Mucosa of descending colon (tissue), 3 donors: ENCODE results near the gene ATP9B. TPM values are rescaled to one million over a fixed set of nuclear protein-coding genes. Genes with fewer than 3 reads are reported as not detected.

Experiments used
- ATAC-seq: fragments of 200-7000 bp; cut with Tn5 transposase; one replicate; pipeline ENCODE4 v1.9.1; 2020; ENCODE audit warnings: mild to moderate bottlenecking, moderate library complexity
- DNase-seq, 3 donors: peaks; one replicate each; pipeline ENCODE4 v3.0.0-alpha.2; 2020
- H3K36me3 ChIP-seq: fragments of 200-600 bp; one replicate; pipeline ENCODE4 v1.8.0; 2021; ENCODE audit warnings: low read depth, mild to moderate bottlenecking
- H3K4me1 ChIP-seq: fragments of 200-600 bp; one replicate; pipeline ENCODE4 v1.8.0; 2021; ENCODE audit warnings: low read depth, mild to moderate bottlenecking
- H3K4me3 ChIP-seq: fragments of 200-600 bp; one replicate; pipeline ENCODE4 v1.8.0; 2021; ENCODE audit warnings: mild to moderate bottlenecking
- H3K9me3 ChIP-seq: fragments of 200-600 bp; one replicate; pipeline ENCODE4 v1.8.0; 2021; ENCODE audit warnings: mild to moderate bottlenecking
- CTCF ChIP-seq: fragments of 200-600 bp; IDR thresholded peaks from one replicate; pipeline ENCODE4 v1.8.0; 2022; ENCODE audit warnings: antibody characterized with exemption, mild to moderate bottlenecking
- intact Hi-C, 2 donors: fragments of 100-400 bp; cut with DNase I in 1 of 2; cut with micrococcal nuclease in 1 of 2; formaldehyde crosslinking; loops; one replicate each; pipeline versions ENCODE4 v1.11.0 to v1.11.1; 2022; cut with DNase I, micrococcal nuclease
- total RNA-seq, 3 donors: library from RNA; stranded (reverse); fragmentation: NEBNext Ultra II Directional in 2 of 3; extraction: Animal tissue kit (Norgen Biotek cat#: 25700) in 2 of 3; gene quantifications; one replicate each; pipeline versions ENCODE4 v1.2.1 to v1.2.4, GENCODE V29; 2021 to 2023
- donor health status: DM: no; HTN: no; CAD: no; lungs with moderate emphysema.
- donor health status: DM: no; HTN: no; CAD: no.
- donor health status: DM: no; HTN: yes; CAD: no.

ATP9B gene
- total RNA-seq, 3 donors from 2014 or later: 25.8 to 37.1 (median 34.1) TPM

- ATAC-seq (no peak), DNase-seq (no peak)
- Histone ChIP-seq H3K9me3 (peaks cover 7% of the 10 kb centered on the region), H3K4me1 (no peaks in the 10 kb centered on the region), H3K36me3 (no peaks in the 10 kb centered on the region), H3K4me3 (no peak overlapping the region)
- TF ChIP-seq CTCF: no peak
- intact Hi-C loops: no loop called here
Measured at GRCh38 chr18:79095216-79095615, 26.0 kb downstream of the ATP9B start.

- H3K4me3 ChIP-seq: no peak overlapping the region
- no peak for TF ChIP-seq CTCF
- intact Hi-C loops: no loop called here
- H3K36me3 ChIP-seq: no peaks in the 10 kb centered on the region
- no peaks in the 10 kb centered on the region for H3K9me3 ChIP-seq
- H3K4me1 ChIP-seq: no peaks in the 10 kb centered on the region
- ATAC-seq (no peak), DNase-seq (no peak)
Measured at GRCh38 chr18:79100944-79101343, 31.8 kb downstream of the ATP9B start.

DNA sequence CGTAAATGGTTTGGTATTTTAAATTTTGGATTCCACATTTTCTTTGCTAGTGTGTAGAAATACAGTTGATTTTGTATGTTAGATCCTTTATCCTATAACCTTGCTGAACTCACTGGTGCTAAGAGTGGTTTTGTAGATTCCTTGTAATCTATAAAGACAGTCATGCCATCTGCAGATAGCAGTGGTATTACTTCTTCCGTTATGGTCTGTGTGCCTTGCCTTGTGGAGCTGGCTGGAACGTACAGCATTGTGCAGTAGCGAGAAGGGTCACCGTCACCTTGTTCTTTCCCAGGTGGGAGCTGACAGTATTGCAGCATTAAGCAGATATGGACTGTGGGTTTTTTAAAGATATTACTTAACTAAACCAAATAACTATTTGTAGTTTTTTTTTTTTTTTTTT, 33.7 kb downstream of the ATP9B start:
- H3K4me1 ChIP-seq: no peaks in the 10 kb centered on the region
- no peaks in the 10 kb centered on the region for H3K36me3 ChIP-seq
- ATAC-seq: no peak
- no peak for DNase-seq
- H3K9me3 ChIP-seq: no peaks in the 10 kb centered on the region
- no peak for TF ChIP-seq CTCF
- no peak overlapping the region for H3K4me3 ChIP-seq
- intact Hi-C loops: no loop called here

DNA sequence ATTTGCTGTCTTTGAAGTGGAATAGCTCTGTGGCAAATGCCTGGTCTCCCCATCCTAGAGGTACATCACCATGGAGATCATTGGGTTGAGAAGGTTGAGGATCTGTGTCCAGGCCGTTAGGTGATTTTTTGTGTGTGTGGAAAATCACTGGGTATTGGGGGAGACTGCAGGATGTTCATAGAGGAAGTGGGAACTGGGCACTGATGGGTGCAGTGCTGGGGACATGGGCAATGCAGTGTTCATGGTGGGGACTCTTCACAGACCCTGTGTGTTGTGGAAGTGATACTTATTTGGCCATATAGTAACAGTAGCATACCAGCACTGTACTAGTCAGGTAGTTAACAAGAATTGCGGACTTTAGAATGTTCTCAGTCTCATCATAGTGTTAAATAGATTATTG, 34.9 kb downstream of the ATP9B start:
- Histone ChIP-seq H3K4me3 (no peak overlapping the region), H3K4me1 (no peaks in the 10 kb centered on the region), H3K9me3 (no peaks in the 10 kb centered on the region), H3K36me3 (no peaks in the 10 kb centered on the region)
- intact Hi-C loops: no loop called here
- ATAC-seq: no peak
- DNase-seq: no peak
- no peak for TF ChIP-seq CTCF

- H3K9me3 ChIP-seq: no peaks in the 10 kb centered on the region
- DNase-seq (no peak), ATAC-seq (no peak)
- no peak for TF ChIP-seq CTCF
- no peaks in the 10 kb centered on the region for H3K4me1 ChIP-seq
- H3K4me3 ChIP-seq: no peak overlapping the region
- H3K36me3 ChIP-seq: no peaks in the 10 kb centered on the region
- intact Hi-C loops: no loop called here
Measured at GRCh38 chr18:79105455-79105854, 36.3 kb downstream of the ATP9B start.

DNA sequence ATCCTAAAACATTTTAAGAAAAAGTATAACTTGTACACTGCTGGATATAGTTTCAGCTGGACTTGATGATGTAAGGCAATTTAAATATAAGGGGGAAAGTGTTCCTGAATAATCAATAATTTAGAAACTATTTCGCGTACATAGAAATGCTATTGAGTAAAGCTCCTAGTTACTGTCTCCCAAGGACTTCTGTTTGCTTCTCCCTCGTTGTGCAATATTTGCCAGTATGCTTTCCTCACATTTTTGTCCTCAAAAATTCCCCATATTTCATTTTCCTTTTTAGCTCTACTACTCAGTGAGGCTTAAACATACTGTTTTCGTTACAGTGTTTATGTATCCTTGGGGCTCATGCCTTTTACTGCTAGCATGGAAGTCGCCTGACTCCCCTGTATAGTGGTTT, 36.9 kb downstream of the ATP9B start:
- H3K4me3 ChIP-seq: no peak overlapping the region
- intact Hi-C loops: no loop called here

More for the DNA sequence above, 36.9 kb downstream of the ATP9B start:
- Histone ChIP-seq H3K4me1 (no peaks in the 10 kb centered on the region), H3K36me3 (no peaks in the 10 kb centered on the region), H3K9me3 (no peaks in the 10 kb centered on the region)
- ATAC-seq: no peak
- no peak for TF ChIP-seq CTCF
- no peak for DNase-seq
